ENCODE results near the gene PRDM10.
"Not testable (repeated sequence)": the region's sequence is repeated elsewhere in the genome, so short reads cannot be mapped to it uniquely, and the experiment has no call there.

PRDM10 gene, protein sequence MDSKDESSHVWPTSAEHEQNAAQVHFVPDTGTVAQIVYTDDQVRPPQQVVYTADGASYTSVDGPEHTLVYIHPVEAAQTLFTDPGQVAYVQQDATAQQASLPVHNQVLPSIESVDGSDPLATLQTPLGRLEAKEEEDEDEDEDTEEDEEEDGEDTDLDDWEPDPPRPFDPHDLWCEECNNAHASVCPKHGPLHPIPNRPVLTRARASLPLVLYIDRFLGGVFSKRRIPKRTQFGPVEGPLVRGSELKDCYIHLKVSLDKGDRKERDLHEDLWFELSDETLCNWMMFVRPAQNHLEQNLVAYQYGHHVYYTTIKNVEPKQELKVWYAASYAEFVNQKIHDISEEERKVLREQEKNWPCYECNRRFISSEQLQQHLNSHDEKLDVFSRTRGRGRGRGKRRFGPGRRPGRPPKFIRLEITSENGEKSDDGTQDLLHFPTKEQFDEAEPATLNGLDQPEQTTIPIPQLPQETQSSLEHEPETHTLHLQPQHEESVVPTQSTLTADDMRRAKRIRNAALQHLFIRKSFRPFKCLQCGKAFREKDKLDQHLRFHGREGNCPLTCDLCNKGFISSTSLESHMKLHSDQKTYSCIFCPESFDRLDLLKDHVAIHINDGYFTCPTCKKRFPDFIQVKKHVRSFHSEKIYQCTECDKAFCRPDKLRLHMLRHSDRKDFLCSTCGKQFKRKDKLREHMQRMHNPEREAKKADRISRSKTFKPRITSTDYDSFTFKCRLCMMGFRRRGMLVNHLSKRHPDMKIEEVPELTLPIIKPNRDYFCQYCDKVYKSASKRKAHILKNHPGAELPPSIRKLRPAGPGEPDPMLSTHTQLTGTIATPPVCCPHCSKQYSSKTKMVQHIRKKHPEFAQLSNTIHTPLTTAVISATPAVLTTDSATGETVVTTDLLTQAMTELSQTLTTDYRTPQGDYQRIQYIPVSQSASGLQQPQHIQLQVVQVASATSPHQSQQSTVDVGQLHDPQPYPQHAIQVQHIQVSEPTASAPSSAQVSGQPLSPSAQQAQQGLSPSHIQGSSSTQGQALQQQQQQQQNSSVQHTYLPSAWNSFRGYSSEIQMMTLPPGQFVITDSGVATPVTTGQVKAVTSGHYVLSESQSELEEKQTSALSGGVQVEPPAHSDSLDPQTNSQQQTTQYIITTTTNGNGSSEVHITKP

DNA sequence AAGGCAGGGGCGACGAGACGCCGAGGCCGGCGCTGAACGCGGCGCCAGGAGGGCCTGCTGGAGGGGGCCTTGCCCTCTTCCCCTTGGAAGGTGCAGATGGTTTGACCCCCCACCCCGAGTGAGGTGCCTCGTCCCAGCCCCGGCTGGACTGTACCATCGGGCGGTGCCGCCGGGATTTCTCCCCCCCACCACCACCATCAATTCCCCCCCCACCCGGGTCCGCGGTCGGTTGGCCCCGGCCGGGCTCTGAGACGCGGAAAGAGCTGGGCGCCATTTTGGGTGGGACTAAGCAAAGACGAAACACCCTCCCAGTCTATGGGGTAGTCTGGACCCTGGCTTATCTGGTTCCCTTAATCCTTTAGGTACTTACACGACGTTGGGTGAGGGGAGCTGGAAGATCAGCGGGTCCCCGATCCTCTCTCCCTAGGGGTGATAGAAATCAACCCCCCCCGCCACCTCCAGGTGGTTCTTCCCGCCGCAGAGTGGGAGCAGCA, at the start of gene PRDM10:
TSS of gene PRDM10 (minus strand) at position 484 of the 494 bp plus-strand sequence. CDS start 41,871 bp downstream, outside the sequence.
- DNase-seq, result peak in 1 of 2 experiments; percentile 100

DNA sequence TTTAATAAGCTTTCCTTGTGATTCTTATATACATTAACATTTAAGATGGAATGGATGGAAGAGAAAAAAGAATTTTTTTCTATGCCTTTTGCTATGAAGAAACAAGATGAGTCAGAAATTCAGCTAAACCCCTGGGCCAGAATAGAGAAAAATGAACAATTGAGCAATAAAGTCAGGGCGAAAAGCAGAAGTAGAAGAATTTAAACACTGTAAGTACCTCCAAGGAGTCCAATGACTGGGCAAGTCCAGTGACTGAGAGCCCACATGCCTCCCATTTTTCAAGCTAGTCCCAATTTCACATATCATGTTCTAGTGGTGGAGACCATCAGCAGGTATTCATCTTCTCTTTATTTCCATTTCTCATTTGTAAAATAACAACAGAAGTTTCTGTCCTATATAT, 48.4 kb upstream of the PRDM10 start:
- no peak for DNase-seq

DNA sequence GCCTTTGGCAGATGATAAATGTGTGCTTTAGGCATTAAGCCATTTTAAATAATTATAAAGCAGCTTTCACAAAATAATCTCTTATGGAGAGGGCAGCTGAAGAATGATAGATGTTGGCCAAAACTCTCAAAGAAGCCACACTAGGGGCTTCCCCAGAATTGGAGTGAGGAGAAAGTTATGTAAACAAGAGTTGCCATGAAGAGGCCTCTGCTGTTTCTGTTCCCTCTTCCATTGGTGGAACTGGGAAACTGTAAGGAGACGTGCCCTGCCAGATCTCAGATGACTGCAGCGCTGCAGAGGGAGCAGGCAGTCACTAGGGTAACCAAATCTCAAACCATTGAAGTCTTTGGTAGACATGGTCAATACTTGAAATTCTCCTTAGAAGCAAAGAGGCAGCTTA, 47.6 kb upstream of the PRDM10 start:
- no peak for DNase-seq

DNA sequence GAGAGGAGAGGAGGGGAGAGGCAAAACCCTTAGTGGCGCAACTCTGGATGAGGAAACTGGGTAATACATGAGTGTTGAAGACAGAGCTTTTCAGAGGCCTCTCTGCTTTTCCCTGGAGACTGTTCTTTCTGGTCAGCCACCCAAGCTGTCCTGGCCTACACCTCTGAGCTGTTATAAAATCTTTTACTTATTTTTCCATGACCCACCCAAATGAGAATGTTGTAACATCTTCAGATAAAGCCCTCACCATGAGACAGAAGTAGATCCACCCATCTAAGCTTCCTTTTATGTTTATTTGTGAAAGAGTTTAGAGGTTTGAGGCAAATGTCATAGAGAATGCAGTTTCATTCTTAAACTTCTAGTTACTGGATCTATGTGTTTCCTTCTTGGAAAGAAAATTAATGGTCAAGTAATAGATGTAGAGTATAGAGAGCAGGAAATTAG, 46.7 kb upstream of the PRDM10 start:
- no peak for DNase-seq

DNA sequence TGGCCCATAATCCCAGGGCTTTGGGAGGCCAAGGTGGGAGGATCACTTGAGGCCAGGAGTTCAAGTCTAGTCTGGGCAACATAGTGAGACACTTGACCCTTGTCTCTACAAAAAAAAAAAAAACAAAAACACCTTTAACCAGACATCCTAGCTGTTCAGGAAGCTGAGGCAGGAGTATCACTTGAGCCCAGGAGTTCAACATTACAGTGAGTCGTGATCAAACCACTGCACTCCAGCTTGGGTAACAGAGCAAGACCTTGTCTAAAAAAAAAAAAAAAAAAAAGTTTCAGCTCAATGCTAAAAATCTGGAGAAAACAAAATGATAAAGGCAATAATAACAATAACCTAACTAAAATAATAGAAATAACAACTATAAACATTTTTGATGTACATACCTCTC, 44.5 kb upstream of the PRDM10 start:
- no peak for DNase-seq

DNA sequence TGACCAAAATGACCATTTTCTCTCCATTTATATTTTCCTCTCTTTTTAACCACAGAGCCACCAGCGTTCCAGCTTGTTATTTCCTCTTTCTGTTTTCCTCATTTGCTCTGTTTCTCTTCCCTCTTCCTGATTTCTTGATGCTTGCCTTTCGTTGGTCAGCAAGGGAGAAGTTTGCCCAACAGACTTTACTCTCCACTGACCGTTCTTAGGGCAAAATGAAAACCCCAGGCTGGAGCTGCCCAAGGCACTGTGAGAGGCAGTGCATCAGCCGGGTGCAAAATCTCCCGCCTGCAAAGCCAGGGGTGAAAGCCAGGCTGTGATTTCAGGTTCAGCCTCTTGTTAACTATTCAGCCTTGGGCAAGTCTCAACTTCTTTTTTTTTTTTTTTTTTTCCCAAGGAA, 40.9 kb upstream of the PRDM10 start:
- no peak for DNase-seq

DNA sequence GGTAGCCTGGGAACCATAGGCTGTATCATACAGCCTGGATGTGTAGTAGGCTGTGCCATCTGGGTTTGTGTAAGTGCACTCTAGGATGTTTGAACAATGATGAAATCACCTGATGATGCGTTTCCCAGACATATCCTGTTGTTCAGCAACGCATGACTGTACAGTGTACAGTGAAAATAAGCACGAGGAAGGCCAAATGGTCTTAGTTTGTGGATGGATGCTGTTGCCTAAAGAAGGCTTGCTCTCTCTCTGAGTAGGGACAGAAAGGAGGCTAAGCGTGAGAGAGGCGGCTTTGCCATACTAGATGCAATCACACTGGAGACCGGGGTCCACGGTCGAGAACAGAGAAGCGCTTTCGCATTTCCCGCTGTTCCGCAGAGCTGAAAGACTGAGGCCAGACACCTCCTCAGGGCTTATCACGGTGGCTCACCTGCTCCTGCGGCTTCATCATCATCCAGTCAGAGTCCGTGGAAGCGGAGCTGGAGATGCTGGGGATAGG, 39.5 kb upstream of the PRDM10 start:
- DNase-seq, result no peak

DNA sequence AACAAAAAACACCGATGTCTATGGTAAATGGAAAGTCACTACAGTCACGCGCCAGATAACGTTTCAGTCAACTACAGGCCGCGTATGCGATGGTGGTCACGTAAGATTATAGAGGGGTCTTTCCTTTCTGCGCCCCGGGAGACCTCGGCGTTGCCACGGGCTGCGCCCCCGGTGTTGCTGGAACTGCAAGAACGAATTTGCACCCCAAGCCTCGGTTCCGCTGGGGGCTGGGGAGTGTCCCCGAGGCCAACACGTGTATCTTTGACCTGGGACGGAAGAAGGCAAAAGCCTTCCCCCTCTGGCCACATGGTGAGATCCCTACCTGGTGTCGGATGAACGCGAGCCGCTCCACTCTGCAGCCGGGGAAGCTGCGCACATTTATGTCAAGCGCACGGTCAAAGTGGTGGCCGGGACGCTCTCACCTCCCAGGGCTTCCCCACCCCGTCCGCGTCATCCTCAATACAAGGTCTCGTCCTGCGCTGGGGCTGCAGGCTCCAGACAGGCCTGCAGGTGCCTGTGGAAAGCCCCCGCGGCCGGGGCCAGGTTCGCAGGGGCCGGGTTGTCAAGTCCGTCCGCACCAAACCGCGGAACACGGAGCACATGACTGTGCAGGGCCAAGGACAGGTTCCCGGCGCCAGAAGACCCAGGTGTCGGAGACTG, 37.8 kb upstream of the PRDM10 start:
- no peak for DNase-seq

DNA sequence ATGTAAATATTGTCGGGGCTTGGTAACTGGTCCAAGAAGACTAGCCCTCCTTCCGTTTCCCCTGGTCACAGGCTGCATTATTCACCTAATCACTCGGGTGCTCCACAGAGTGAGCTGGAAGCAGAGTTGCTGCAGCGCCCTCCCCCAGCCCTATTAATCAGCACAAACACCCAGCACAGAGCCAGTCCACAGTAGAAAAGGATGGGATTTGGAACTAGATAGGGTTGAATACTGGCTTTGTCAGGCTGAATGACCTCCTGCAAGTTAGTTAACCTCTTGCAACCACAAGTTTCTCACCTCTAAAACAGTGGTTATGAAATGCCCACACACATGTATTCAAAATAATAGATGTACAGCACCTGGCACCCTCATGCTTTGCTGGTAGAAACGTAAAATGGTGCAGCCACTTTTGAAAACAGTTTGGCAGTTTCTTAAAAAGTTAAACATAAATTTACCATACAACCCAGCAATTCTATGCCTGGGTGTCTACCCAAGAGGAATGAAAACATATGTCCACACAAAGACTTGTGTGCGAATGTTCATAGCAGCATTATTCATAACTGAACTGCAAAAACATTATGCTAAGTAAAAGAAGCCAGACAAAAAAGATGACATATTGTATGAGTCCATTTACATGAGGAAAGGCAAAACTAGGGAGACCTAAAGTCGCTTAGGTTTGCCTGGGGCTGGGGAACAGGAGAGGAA, 35.4 kb upstream of the PRDM10 start:
- DNase-seq, result no peak

DNA sequence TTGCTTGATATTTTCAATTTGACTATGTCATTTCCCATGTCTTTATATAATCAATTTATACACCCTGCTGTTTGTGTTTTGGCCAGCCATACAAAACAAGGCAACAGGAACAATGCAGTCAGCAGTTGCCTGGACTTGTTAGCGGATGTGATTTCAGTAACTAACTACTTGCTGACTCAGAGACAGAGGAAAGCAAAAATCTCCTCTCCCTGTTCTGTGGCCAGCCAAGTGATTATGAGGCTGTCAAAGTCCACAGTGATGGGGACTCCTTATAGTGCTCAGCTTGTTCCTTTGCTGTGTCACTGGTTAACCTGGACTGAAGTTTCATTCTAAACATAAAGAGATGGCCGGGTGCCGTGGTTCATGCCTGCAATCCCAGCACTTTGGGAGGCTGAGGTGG, 34.4 kb upstream of the PRDM10 start:
- DNase-seq, result no peak

DNA sequence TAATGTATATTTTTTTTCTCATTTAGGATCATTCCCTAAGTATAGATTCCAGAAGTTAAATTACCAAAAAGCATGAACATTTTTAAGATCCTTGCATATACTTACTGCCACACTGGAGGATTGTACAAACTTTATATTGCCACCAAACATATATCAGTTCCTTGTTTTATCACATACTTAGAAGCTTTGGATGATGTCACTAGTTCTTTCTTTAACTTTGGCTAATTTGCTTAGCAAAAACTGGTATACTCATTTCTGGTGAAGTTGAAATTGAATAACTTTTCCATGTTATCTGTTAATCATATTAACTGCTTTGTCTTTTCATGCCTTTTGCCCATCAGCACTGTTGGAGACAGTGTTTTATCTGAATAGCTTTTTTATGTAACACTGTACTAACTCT, 31.6 kb upstream of the PRDM10 start:
- no peak for DNase-seq

DNA sequence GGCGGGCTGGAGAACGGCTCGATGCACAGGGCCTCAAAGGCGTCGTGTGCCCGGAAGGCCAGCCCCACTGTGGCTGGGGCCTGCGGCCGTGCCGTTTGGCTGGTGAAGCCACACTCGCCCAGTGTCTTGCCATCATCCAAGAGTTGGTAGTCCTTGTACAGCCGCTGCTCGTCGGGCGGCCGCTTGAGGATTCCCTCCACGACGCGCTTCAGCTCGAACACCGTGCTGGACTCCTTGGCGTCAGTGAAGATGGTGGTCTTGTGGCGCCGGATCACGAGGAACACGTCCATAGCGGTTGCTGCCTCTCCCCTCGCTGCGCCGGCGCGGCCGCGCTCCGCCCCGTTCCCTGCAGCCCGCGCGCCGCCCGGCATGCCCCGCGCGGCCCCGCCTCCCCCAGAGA, 30.3 kb upstream of the PRDM10 start:
- no peak for DNase-seq

DNA sequence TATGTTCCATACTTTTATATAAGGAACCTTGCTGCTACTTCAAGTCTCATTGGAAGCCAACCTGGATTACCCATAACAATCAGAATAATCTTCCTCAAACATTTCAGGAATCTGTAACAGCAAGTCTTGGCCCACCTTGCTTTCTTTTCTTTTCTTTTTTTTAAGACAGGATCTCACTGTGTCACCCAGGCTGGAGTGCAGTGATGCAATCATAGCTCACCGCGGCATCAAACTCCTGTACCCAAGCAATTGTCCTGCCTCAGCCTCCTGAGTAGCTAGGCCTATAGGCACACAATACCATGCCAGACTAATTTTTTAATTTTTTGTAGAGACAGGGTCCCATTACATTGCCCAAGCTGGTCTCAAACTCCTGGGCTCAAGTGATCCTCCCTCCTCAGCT, 29.3 kb upstream of the PRDM10 start:
- no peak for DNase-seq

DNA sequence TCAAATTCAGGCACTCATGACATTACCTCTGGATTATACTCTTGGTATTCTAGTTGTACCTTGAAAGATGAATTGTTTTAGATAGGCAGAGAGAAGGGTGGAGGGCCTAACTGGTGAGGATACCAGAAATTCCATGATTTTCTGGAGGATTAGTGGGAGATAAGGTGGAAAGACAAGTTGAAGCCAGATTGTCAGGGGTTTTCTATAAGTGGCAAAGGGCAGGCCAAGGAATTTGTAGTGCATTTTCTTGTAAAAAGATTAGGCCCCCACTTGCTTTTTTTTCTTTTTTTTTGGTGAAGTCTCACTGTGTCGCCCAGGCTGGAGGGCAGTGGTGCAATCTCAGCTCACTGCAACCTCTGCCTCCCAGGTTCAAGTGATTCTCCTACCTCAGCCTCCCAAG, 28.4 kb upstream of the PRDM10 start:
- DNase-seq, result no peak

DNA sequence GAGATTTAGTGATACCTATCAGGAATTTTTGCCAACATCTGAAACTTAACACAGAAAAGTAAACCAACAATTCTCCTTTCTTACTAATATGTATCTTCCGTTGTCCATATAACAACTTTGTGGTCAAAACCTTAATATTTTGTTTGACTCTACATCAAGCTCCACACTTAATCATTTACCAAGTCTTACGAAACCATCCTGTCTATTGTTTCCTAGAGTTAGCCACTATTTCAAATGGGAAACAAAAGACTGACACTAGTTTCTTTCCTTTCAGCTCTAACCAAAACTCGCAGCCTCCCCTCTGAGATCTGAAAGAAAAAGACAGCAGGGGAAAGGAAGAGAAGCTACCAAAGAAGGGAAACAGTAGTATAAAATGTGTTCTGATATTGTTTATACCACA, 26.5 kb upstream of the PRDM10 start:
- DNase-seq, result no peak

DNA sequence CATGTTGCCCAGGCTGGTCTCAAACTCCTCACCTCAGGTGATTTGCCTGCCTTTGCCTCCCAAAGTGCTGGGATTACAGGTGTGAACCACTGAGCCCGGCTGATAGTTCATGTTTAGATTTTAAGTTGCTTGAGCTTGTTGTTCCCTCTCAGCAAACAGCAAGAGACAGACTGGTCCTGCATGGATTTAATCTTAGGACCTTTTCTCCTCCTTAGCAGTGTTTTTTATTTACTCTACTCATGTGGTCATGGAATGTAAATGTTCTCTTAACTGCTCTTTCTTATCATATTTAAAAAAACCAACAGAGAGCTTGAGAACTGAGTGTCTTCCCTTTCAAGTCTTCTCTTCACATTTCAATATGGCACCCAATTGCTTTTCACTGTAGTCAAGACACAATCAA, 22.7 kb upstream of the PRDM10 start:
- DNase-seq, result no peak

DNA sequence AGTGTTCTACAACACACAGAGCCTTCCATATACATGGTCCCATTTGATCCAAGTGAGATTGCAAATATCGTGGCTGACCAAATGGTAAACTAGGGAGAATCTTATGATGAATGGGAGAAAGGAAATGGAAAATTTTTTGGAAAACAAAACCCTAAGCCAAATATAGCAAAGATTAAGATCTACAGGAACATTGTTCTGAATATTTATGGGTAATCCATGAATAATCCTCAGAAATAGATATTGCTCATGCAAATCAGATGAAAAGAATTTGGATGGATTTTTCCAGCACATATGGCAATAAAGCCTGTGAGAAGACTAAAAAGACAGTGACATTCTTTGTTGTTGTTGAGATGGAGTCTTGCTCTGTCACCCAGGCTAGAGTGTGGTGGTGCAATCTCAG, 21.7 kb upstream of the PRDM10 start:
- peak; percentile 51 to 60 for DNase-seq

DNA sequence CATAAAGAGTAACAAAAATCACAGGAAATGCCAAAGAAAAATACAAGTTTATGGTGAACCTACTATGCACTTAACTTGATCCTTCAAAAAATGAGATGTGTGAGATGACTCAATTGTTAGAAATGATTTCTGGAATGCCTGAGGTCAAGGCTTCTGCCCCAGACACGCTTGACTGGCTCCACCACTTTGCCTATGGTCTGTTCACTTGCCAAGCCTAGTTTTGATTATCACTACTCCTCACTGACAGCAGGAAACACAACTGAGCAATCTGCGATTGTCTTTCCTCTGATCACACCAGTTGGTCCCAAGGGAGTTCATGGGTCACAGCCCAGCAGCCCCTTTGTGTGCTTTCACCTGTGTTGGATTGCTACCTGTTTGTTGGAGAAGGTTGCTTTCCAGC, 20.6 kb upstream of the PRDM10 start:
- peak; percentile 70 to 91 for DNase-seq

DNA sequence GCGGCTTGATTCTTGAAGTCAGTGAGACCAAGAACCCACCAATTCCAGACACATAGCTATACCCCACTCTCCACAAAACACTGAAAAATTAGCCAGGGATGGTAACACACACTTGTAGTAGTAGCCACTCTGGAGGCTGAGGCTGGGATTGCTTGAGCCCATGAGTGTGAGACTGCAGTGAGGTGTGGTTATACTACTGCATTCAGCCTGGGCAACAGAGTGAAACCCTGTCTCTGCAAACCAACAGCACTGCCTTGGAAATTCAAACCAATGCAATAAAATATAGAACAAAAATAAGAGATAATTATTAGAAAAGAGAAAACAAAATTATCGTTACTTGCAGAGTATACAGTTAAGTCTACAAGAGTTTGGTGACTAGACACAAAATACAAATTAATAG, 20.2 kb upstream of the PRDM10 start:
- no peak for DNase-seq

DNA sequence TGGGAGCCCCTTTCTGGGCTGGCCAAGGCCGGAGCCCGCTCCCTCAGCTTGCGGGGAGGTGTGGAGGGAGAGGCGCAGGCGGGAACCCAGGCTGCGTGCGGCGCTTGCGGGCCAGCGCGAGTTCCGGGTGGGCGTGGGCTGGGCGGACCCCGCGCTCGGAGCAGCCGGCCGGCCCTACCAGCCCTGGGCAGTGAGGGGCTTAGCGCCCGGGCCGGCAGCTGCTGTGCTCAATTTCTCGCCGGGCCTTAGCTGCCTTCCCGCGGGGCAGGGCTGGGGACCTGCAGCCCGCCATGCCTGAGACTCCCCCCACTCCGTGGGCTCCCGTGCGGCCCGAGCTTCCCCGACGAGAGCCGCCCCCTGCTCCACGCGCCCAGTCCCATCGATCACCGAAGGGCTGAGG, 19.0 kb upstream of the PRDM10 start:
- not testable (repeated sequence) for DNase-seq

DNA sequence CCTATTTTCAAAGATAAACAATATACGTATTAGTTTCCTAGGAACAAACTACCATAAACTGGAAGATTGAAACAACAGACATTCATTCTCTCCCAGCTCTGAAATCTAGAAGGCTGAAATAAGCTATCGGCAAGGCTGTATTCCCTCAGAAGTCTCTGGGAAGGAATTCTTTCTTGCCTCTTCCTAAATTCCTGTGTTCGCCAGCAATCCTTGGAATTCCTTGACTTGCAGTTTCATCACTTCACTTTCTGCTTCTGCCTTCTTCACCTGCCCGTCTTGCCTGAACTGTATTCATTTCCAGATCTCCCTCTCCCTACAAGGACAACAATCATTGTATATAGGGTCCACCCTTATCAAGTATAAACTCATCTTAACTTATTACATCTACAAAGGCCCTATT, 17.7 kb upstream of the PRDM10 start:
- DNase-seq, result no peak

DNA sequence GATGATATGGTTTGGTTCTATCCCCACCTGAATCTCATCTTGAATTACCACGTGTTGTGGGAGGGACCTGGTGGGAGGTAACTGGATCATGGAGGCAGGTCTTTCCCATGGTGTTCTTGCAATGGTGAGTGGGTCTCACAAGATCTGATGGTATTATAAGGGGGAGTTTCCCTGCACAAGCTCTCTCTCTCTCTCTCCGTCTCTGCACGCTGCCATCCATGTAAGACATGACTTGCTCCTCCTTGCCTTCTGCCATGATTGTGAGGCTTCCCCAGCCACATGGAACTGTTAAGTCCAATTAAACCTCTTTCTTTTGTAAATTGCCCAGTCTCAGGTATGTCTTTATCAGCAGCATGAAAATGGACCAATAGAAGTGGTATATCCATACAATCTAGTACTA, 13.2 kb upstream of the PRDM10 start:
- DNase-seq, result not testable (repeated sequence)
